OCI-LY7 (cell line): ENCODE measurements around the gene C16orf54. TPM values are rescaled to one million over a fixed set of nuclear protein-coding genes. Genes with fewer than 3 reads are reported as not detected.
"Not testable (repeated sequence)": the region's sequence is repeated elsewhere in the genome, so short reads cannot be mapped to it uniquely, and the experiment has no call there.

Experiments used
- BruUV-seq: library from RNA; stranded (reverse); fragments of 400-500 nt; replicated peaks from 2 replicates; lab custom pipeline; 2021; lab: Mats Ljungman, UMichigan
- CTCF ChIA-PET: fragments of 300-600 bp; sonication (Branson Sonifier 250); formaldehyde crosslinking; loops from one replicate; lab custom pipeline; 2022; ENCODE audit warnings: antibody characterized with exemption; ENCODE audit not compliant: unreplicated experiment; lab: Charles Lee
- POLR2A ChIA-PET: fragments of 300-600 bp; sonication (Branson Sonifier 250); formaldehyde crosslinking; loops from one replicate; lab custom pipeline; 2022; ENCODE audit warnings: antibody characterized with exemption; lab: Charles Lee
- DNase-seq: peaks from one replicate; pipeline ENCODE4 v3.0.0-alpha.2; 2015; ENCODE audit warnings: low spot score
- H2AFZ ChIP-seq: fragments of 200-600 bp; sonication (generic), shearing (Covaris generic); 2 replicates; pipeline ENCODE4 v1.6.1; 2014; ENCODE audit warnings: mild to moderate bottlenecking, antibody characterized with exemption, low read length, moderate library complexity
- H3K27ac ChIP-seq: fragments of 200-600 bp; sonication (generic); 2 replicates; pipeline ENCODE4 v1.5.1; 2014; ENCODE audit warnings: mixed run types, low read depth, mild to moderate bottlenecking, moderate library complexity, low read length, inconsistent platforms; ENCODE audit not compliant: poor library complexity, severe bottlenecking
- H3K36me3 ChIP-seq: fragments of 200-600 bp; sonication (generic); 2 replicates; pipeline ENCODE4 v1.6.1; 2014; ENCODE audit warnings: mild to moderate bottlenecking, antibody characterized with exemption, low read length, moderate library complexity, mixed read lengths; ENCODE audit not compliant: insufficient read depth
- H3K4me1 ChIP-seq: fragments of 200-600 bp; sonication (generic); 2 replicates; pipeline ENCODE4 v1.5.1; 2014; ENCODE audit warnings: mild to moderate bottlenecking, low read length; ENCODE audit not compliant: insufficient read depth, poor library complexity, severe bottlenecking
- H3K4me2 ChIP-seq: fragments of 200-600 bp; sonication (generic); 2 replicates; pipeline ENCODE4 v1.6.1; 2014; ENCODE audit warnings: mild to moderate bottlenecking, low read length
- H3K4me3 ChIP-seq: fragments of 200-600 bp; sonication (generic); 2 replicates; pipeline ENCODE4 v1.5.1; 2014; ENCODE audit warnings: mild to moderate bottlenecking, low read depth, low read length; ENCODE audit not compliant: poor library complexity, severe bottlenecking
- H3K79me2 ChIP-seq: fragments of 200-600 bp; sonication (generic); 2 replicates; pipeline ENCODE4 v1.6.1; 2016; ENCODE audit warnings: low read depth, mild to moderate bottlenecking, low read length, moderate library complexity, mixed read lengths; ENCODE audit not compliant: insufficient read depth
- H3K9me2 ChIP-seq: fragments of 200-600 bp; sonication (generic); 2 replicates; pipeline ENCODE4 v1.6.1; 2016; ENCODE audit warnings: mild to moderate bottlenecking, low read length, mixed read lengths; ENCODE audit not compliant: insufficient read depth
- H3K9me3 ChIP-seq: fragments of 200-600 bp; sonication (generic); 2 replicates; pipeline ENCODE4 v1.6.1; 2014; ENCODE audit warnings: mild to moderate bottlenecking, mixed run types, low read length, mixed read lengths
- H4K20me1 ChIP-seq: fragments of 200-600 bp; sonication (generic); 2 replicates; pipeline ENCODE4 v1.6.1; 2014; ENCODE audit warnings: mild to moderate bottlenecking, antibody characterized with exemption, low read length, moderate library complexity, mixed read lengths; ENCODE audit not compliant: insufficient read depth
- CTCF ChIP-seq: fragments of 200-600 bp; sonication (generic); conservative IDR thresholded peaks from 2 replicates; pipeline ENCODE4 v1.5.1; 2014; ENCODE audit warnings: mild to moderate bottlenecking, antibody characterized with exemption, low read length, moderate library complexity, mixed read lengths
- EZH2phosphoT487 ChIP-seq: fragments of 200-600 bp; sonication (generic); IDR thresholded peaks from 2 replicates; pipeline ENCODE4 v1.6.1; 2018; ENCODE audit warnings: low read depth, borderline replicate concordance, mild to moderate bottlenecking, mixed run types, antibody characterized with exemption, low read length, moderate library complexity, mixed read lengths
- intact Hi-C: fragments of 100-400 bp; cut with micrococcal nuclease; formaldehyde crosslinking; loops from one replicate; pipeline ENCODE4 v1.10.0; 2022; ENCODE audit not compliant: unreplicated experiment
- total RNA-seq, 2 experiments: library from RNA; depleted of rRNA in 1 of 2; stranded (reverse); fragments of >200 nt in 1 of 2; shearing (Covaris generic) in 1 of 2; gene quantifications; 2 replicates each; pipeline ENCODE4 v1.2.3, GENCODE V29; 2014 to 2022

The C16orf54 gene
- total RNA-seq, 2 experiments from 2014 or later: 0.32 TPM; not detected in 1

GRCh38 chr16:29726845-29727377 lies 18.9 kb downstream of the C16orf54 start:
- POLR2A ChIA-PET: interaction anchor here (0.6 kb wide), 1 partner anchor 306 kb away, joined by 3 read pairs; no protein-coding TSS in a partner anchor
- intact Hi-C loops: no loop called here
- CTCF ChIA-PET: interaction anchor here (0.5 to 0.6 kb wide), 2 partner anchors 9 to 236 kb away, joined by 3 to 6 read pairs; no protein-coding TSS in a partner anchor
- no TSS peak for BruUV-seq
- no peak overlapping the region for H3K27ac ChIP-seq
- no peaks in the 10 kb centered on the region for H3K9me3 ChIP-seq
- no peak overlapping the region for H2AFZ ChIP-seq
- H3K36me3 ChIP-seq: no peaks in the 10 kb centered on the region
- no peaks in the 10 kb centered on the region for H3K79me2 ChIP-seq
- H3K9me2 ChIP-seq: no peaks in the 10 kb centered on the region
- no peak overlapping the region for H3K4me2 ChIP-seq
- H3K4me3 ChIP-seq: no peak overlapping the region
- no peak for TF ChIP-seq EZH2phosphoT487
- TF ChIP-seq CTCF: no peak
- no peaks in the 10 kb centered on the region for H4K20me1 ChIP-seq
- peaks cover 24% of the 10 kb centered on the region for H3K4me1 ChIP-seq
- DNase-seq: no peak

GRCh38 chr16:29721167-29721879 lies 24.5 kb downstream of the C16orf54 start:
- H4K20me1 ChIP-seq, H3K27ac ChIP-seq, H3K36me3 ChIP-seq, H3K79me2 ChIP-seq, H3K9me2 ChIP-seq, BruUV-seq, H3K9me3 ChIP-seq, CTCF ChIA-PET, H3K4me3 ChIP-seq, H3K4me1 ChIP-seq: not testable (repeated sequence)
- peak; percentile 66 for TF ChIP-seq CTCF
- POLR2A ChIA-PET: interaction anchor here (0.7 to 0.9 kb wide), 3 partner anchors 83 to 861 kb away, joined by 3 to 4 read pairs (median 4); no protein-coding TSS in a partner anchor
- peak; percentile 66 for DNase-seq
- intact Hi-C loops: loop anchor here (2.0 kb wide), 1 partner anchor 21 kb away; no protein-coding TSS in a partner anchor
- Histone ChIP-seq H3K4me2 (0 out of 2 replicates have a peak overlapping the region, but pooled peaks have one; percentile 16), H2AFZ (peak overlapping the region; percentile 41; the same call in 1 of the 2 replicates)
